Spleen (tissue), 11 donors: ENCODE measurements around the gene SIGLEC15. TPM values are rescaled to one million over a fixed set of nuclear protein-coding genes. Genes with fewer than 3 reads are reported as not detected.

Experiments
- DNase-seq: peaks from one replicate; pipeline ENCODE4 v3.0.0-alpha.2; 2020
- H3K27ac ChIP-seq, 8 donors: fragments of 200-600 bp; sonication (generic) in 7 of 8; 1 replicate in 4 of 8; 2 replicates in 4 of 8; pipeline versions ENCODE4 v1.5.0 to v1.8.0; 2016 to 2021; ENCODE audit warnings: inconsistent platforms in 4 of 8, mild to moderate bottlenecking in 4 of 8, moderate library complexity in 1 of 8
- H3K27me3 ChIP-seq, 7 donors: fragments of 200-600 bp; sonication (generic) in 6 of 7; replicated peaks in 1 of 7; 1 replicate in 4 of 7; 2 replicates in 3 of 7; pipeline versions ENCODE4 v1.5.0 to v1.8.0; 2016 to 2021; ENCODE audit warnings: inconsistent platforms in 3 of 7, mild to moderate bottlenecking in 1 of 7
- H3K36me3 ChIP-seq, 6 donors: fragments of 200-600 bp; sonication (generic) in 5 of 6; 1 replicate in 4 of 6; 2 replicates in 2 of 6; pipeline versions ENCODE4 v1.5.0 to v1.8.0; 2016 to 2021; ENCODE audit warnings: inconsistent platforms in 2 of 6
- H3K4me1 ChIP-seq, 6 donors: fragments of 200-600 bp; sonication (generic) in 5 of 6; 1 replicate in 3 of 6; 2 replicates in 3 of 6; pipeline versions ENCODE4 v1.5.0 to v1.8.0; 2016 to 2021; ENCODE audit warnings: inconsistent platforms in 3 of 6
- H3K4me3 ChIP-seq, 8 donors: fragments of 200-600 bp; sonication (generic) in 7 of 8; 1 replicate in 4 of 8; 2 replicates in 4 of 8; pipeline versions ENCODE4 v1.5.0 to v1.8.0; 2016 to 2021; ENCODE audit warnings: inconsistent platforms in 4 of 8, mild to moderate bottlenecking in 4 of 8, moderate library complexity in 2 of 8
- H3K9me3 ChIP-seq, 8 donors: fragments of 200-600 bp; sonication (generic) in 7 of 8; 1 replicate in 4 of 8; 2 replicates in 4 of 8; pipeline versions ENCODE4 v1.5.0 to v1.8.0; 2016 to 2021; ENCODE audit warnings: inconsistent platforms in 4 of 8
- CTCF ChIP-seq, 11 experiments: fragments of 200-600 bp in 7 of 11; fragments of 450-650 bp in 4 of 11; sonication (generic) in 4 of 11; IDR thresholded peaks in 8 of 11; conservative IDR thresholded peaks in 3 of 11; 1 replicate in 7 of 11; 2 replicates in 4 of 11; pipeline versions ENCODE4 v1.4.0 to v1.8.0; 2016 to 2021; ENCODE audit warnings: antibody characterized with exemption in 11 of 11, inconsistent platforms in 4 of 11, mild to moderate bottlenecking in 1 of 11
- POLR2A ChIP-seq, 3 donors: fragments of 450-650 bp; IDR thresholded peaks; one replicate each; pipeline ENCODE4 v1.5.1; 2017; ENCODE audit warnings: antibody characterized with exemption in 3 of 3, mild to moderate bottlenecking in 1 of 3
- POLR2AphosphoS5 ChIP-seq, 3 donors: sonication (generic); formaldehyde crosslinking; IDR thresholded peaks; one replicate each; pipeline ENCODE4 v1.5.1; 2017; ENCODE audit warnings: antibody characterized with exemption in 3 of 3
- WGBS, 5 donors: extraction: QIAGEN DNeasy Blood & Tissue Kit in 3 of 5; methylation state at CpG; one replicate each; pipeline versions ENCODE4 v1.1.5 to v1.1.7; 2013 to 2018; 5-methylcytosine and 5-hydroxymethylcytosine counted together
- intact Hi-C: fragments of 100-400 bp; cut with DNase I; formaldehyde crosslinking; loops from one replicate; pipeline ENCODE4 v1.15.0; 2023; ENCODE audit warnings: low total_unique reads
- polyA plus RNA-seq, 3 donors: library from polyadenylated mRNA; stranded (reverse); fragments of 200-250 nt; gene quantifications; one replicate each; pipeline ENCODE4 v1.2.1, GENCODE V29; 2013
- total RNA-seq, 7 donors: library from RNA; depleted of rRNA in 3 of 7; stranded (reverse); fragments of >200 nt in 3 of 7; fragmentation: NEBNext Ultra II Directional in 4 of 7; extraction: Animal tissue kit (Norgen Biotek cat#: 25700) in 4 of 7; gene quantifications; one replicate each; pipeline versions ENCODE4 v1.1.0 to v1.2.1, GENCODE V29; 2016 to 2021
- donor health status: healthy with polysubstance abuse.
- donor health status: DM: no; HTN: no; CAD: no; lungs with moderate emphysema.
- donor health status: DM: no; HTN: no; CAD: no.
- donor health status: Bipolar disorder and iron deficiency.
- donor health status: healthy.
- donor health status: DM: no; HTN: no; CAD: no.
- donor health status: DM: yes; HTN: yes; CAD: no.

Gene SIGLEC15
- total and polyA plus RNA-seq, 10 donors, result 0.28 to 3.5 (median 1.4) TPM

DNA sequence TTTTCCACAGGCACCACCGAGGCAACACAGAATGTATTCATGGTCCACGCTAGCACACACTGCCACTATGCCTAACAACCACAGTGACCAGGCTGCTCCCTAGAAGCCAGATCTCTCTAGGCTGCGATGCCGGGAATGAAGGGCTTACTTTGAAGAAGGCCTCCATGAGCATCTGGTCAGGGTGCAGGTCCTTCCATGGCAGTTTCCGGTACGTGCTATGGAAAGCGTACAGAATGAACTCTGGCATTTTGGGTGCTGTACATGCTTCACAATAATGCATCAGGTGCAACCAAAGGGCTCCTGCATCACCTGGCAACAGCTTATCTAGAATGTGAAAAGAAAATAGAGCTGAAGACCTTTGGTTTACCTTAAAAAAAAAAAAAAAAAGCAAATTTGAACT lies 44.9 kb downstream of the SIGLEC15 start:
- Histone ChIP-seq H3K4me3 (no peak overlapping the region), H3K36me3 (peaks cover 9 to 100% (median 68%) of the 10 kb centered on the region in 6 donors), H3K4me1 (peaks cover 0 to 24% (median 2%) of the 10 kb centered on the region in 6 donors), H3K9me3 (no peaks in the 10 kb centered on the region), H3K27ac (no peak overlapping the region), H3K27me3 (no peaks in the 10 kb centered on the region)
- TF ChIP-seq POLR2A (IDR thresholded peaks at IDR 0.05), result no peak
- TF ChIP-seq CTCF (IDR thresholded peaks at IDR 0.05 in 8 of 11, conservative IDR thresholded peaks at IDR 0.05 in 3 of 11), result no peak
- TF ChIP-seq POLR2AphosphoS5 (IDR thresholded peaks at IDR 0.05), result no peak
- intact Hi-C loops, result no loop called here
- no peak for DNase-seq
- 96 to 98% (median 97%) methylated on average over 7 of the region's 7 CpGs for WGBS, 5 donors

DNA sequence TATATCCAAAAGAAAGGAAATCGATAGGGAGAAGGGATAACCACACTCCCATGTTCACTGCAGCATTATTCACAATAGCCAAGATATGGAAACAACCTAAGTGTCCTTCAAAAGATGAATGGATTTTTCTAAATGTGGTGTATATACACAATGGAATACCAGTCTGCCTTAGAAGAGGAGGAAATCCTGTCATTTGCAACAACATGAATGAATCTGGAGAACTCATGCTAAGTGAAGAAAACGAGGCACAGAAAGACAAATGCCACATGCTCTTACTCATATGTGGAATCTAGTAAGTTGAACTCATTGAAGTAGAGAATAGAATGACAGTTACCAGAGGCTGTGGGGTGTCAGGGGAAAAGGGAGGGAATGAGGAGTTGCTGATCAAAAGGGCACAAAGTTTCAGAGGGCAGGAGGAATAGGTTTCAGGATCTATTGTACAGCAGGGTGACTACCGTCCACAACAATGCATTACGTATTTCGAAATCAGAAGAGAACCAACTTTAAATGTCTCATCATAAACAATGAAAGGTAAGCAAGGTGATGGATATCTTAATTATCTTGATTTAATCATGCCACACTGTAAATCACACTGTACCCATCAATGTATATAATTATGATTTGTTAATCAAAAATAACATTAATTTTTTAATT lies 46.1 kb downstream of the SIGLEC15 start:
- no peak for DNase-seq
- WGBS, 5 donors, result 63 to 82% (median 75%) methylated on average over 5 of the region's 5 CpGs
- peaks cover 6 to 100% (median 66%) of the 10 kb centered on the region in 6 donors for H3K36me3 ChIP-seq

DNA sequence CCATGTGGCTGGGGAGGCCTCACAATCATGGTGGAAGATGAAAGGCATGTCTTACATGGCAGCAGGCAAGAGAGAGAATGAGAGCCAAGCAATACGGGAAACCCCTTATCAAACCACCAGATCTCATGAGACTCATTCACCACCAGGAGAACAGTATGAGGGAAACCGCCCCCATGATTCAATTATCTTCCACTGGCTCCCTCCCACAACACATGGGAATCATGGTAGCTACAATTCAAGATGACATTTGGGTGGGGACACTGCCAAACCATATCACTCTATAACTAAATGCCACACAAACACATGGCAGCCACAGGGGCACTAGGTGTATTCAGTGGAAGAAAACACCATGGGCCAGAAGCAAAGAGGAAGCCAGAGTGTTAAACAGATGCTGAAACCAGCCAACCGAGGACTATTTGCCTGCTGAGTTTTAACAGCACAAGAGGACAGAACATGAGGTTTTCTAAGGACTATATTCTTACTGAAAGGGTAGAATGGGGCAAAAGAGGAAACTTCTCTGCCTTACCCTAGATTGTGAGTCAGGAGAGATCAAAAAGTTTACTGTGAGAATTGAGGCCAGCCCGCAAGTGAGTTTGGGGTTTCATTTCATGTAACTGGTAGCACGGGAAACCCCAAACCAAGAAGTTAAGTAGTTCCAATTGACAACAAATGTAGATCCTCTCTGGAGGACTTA lies 49.2 kb downstream of the SIGLEC15 start:
- intact Hi-C loops, result no loop called here
- no peak for TF ChIP-seq CTCF (IDR thresholded peaks at IDR 0.05 in 8 of 11, conservative IDR thresholded peaks at IDR 0.05 in 3 of 11)
- no peak for TF ChIP-seq POLR2A (IDR thresholded peaks at IDR 0.05)
- TF ChIP-seq POLR2AphosphoS5 (IDR thresholded peaks at IDR 0.05), result no peak
- WGBS, 5 donors, result 52 to 68% (median 63%) methylated on average over 5 of the region's 5 CpGs

More for the DNA sequence above, 46.1 kb downstream of the SIGLEC15 start:
- Histone ChIP-seq H3K4me3 (no peak overlapping the region), H3K27me3 (no peaks in the 10 kb centered on the region), H3K27ac (no peak overlapping the region), H3K9me3 (no peaks in the 10 kb centered on the region), H3K4me1 (peaks cover 0 to 26% (median 3%) of the 10 kb centered on the region in 6 donors)
- TF ChIP-seq CTCF (IDR thresholded peaks at IDR 0.05 in 8 of 11, conservative IDR thresholded peaks at IDR 0.05 in 3 of 11) (no peak), POLR2AphosphoS5 (IDR thresholded peaks at IDR 0.05) (no peak), POLR2A (IDR thresholded peaks at IDR 0.05) (no peak)
- intact Hi-C loops, result no loop called here

GRCh38 chr18:45876161-45876560 lies 50.7 kb downstream of the SIGLEC15 start:
- peaks cover 4 to 42% (median 15%) of the 10 kb centered on the region in 6 donors for H3K4me1 ChIP-seq
- DNase-seq, result no peak
- no peaks in the 10 kb centered on the region for H3K9me3 ChIP-seq
- no peak overlapping the region for H3K4me3 ChIP-seq
- peak overlapping the region in 1 of 8 donors; percentile 73 for H3K27ac ChIP-seq
- no peaks in the 10 kb centered on the region for H3K27me3 ChIP-seq
- intact Hi-C loops, result no loop called here
- H3K36me3 ChIP-seq, result peaks cover 4 to 100% (median 52%) of the 10 kb centered on the region in 6 donors
- 93 to 98% (median 96%) methylated on average over 3 of the region's 3 CpGs for WGBS, 5 donors
- TF ChIP-seq CTCF (IDR thresholded peaks at IDR 0.05 in 8 of 11, conservative IDR thresholded peaks at IDR 0.05 in 3 of 11) (no peak), POLR2A (IDR thresholded peaks at IDR 0.05) (no peak), POLR2AphosphoS5 (IDR thresholded peaks at IDR 0.05) (no peak)

More for the DNA sequence above, 49.2 kb downstream of the SIGLEC15 start:
- peaks cover 0 to 28% (median 3%) of the 10 kb centered on the region in 6 donors for H3K4me1 ChIP-seq
- no peak for DNase-seq
- peaks cover 2 to 100% (median 63%) of the 10 kb centered on the region in 6 donors for H3K36me3 ChIP-seq
- H3K4me3 ChIP-seq, result no peak overlapping the region
- peak overlapping the region; percentile 22 to 79 (median 54) for H3K27ac ChIP-seq
- no peaks in the 10 kb centered on the region for H3K27me3 ChIP-seq
- no peaks in the 10 kb centered on the region for H3K9me3 ChIP-seq
